SK-N-MC (cell line): ENCODE results near the gene TRAM2.

Experiments
- EZH2 ChIP-seq: fragments of 200-600 bp; sonication (generic); IDR thresholded peaks from one replicate; pipeline ENCODE4 v1.6.1; 2017; ENCODE audit warnings: antibody characterized with exemption
- FOXP2 ChIP-seq: optimal IDR thresholded peaks from 2 replicates; pipeline ENCODE3; 2011; ENCODE audit warnings: mild to moderate bottlenecking, moderate library complexity; ENCODE audit not compliant: insufficient read depth; ENCODE audit errors: extremely low read length, control extremely low read depth
- POLR2AphosphoS5 ChIP-seq: IDR thresholded peaks from 2 replicates; pipeline ENCODE4 v1.6.1; 2012; ENCODE audit warnings: mild to moderate bottlenecking, low read depth, low read length, borderline replicate concordance

DNA sequence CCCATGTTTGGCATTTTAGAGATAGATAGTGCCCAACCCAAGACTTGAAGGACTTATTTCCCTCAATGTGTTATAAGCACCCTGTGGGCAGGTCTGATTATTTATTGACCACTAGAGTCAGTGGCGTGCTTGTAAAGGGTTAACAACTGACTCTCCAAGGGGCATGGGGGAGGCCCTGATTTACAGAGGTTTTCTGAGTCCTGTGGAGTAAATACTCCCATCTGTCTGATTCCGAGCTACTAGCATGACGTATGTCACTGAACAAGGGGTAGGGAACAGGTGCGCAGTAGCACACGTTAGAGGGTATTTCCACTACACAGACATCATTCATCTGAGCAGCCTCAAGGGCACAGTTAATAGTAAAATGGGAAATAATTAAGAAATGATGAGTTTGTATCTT is 17.4 kb upstream of the TRAM2 start:
- no peak for TF ChIP-seq POLR2AphosphoS5
- TF ChIP-seq EZH2: no peak
- no peak for TF ChIP-seq FOXP2
